Testis (tissue), 5 donors: ENCODE measurements around the gene OPA3. TPM values are rescaled to one million over a fixed set of nuclear protein-coding genes. Genes with fewer than 3 reads are reported as not detected.
"Not testable (repeated sequence)": the region's sequence is repeated elsewhere in the genome, so short reads cannot be mapped to it uniquely, and the experiment has no call there.

Experiments used
- DNase-seq: peaks from one replicate; pipeline ENCODE4 v3.0.0-alpha.2; 2019
- H3K27ac ChIP-seq, 2 donors: fragments of 200-600 bp; sonication (generic); one replicate each; pipeline ENCODE4 v1.5.1; 2019
- H3K27me3 ChIP-seq: fragments of 200-600 bp; sonication (generic); one replicate; pipeline ENCODE4 v1.5.1; 2019
- H3K36me3 ChIP-seq: fragments of 200-600 bp; sonication (generic); one replicate; pipeline ENCODE4 v1.5.1; 2017; ENCODE audit warnings: low read depth; ENCODE audit errors: missing control alignments
- H3K4me1 ChIP-seq: fragments of 200-600 bp; sonication (generic); one replicate; pipeline ENCODE4 v1.5.1; 2019
- H3K4me3 ChIP-seq, 2 donors: fragments of 200-600 bp; sonication (generic); one replicate each; pipeline ENCODE4 v1.5.1; 2017 to 2019
- H3K9me3 ChIP-seq: fragments of 200-600 bp; sonication (generic); one replicate; pipeline ENCODE4 v1.5.1; 2017
- CTCF ChIP-seq, 3 experiments: fragments of 450-650 bp in 2 of 3; fragments of 200-600 bp in 1 of 3; sonication (generic) in 1 of 3; IDR thresholded peaks; one replicate each; pipeline ENCODE4 v1.5.1; 2016 to 2019; ENCODE audit warnings: antibody characterized with exemption in 3 of 3, mild to moderate bottlenecking in 2 of 3, moderate library complexity in 1 of 3
- POLR2A ChIP-seq: fragments of 450-650 bp; IDR thresholded peaks from one replicate; pipeline ENCODE4 v1.6.1; 2017; ENCODE audit warnings: antibody characterized with exemption, mild to moderate bottlenecking, moderate library complexity
- WGBS, 2 donors: methylation state at CpG; one replicate each; pipeline ENCODE4 v1.1.5; 2018; 5-methylcytosine and 5-hydroxymethylcytosine counted together
- intact Hi-C: fragments of 100-400 bp; cut with DNase I; formaldehyde crosslinking; loops from one replicate; pipeline ENCODE4 v1.15.1; 2023; ENCODE audit warnings: low total_unique reads
- long read RNA-seq, 2 donors: transcript quantifications; one replicate each; lab custom pipeline, GENCODE V29; 2026
- polyA plus RNA-seq: library from polyadenylated mRNA; stranded (reverse); fragments of 350-450 nt; fragmentation: Illumina TruSeq; extraction: RNeasy Lipid Tissue Mini Kit (QIAGEN cat#74804); gene quantifications from one replicate; pipeline ENCODE4 v1.2.3, GENCODE V29; 2014; ENCODE audit warnings: low read depth, low replicate concordance; ENCODE audit not compliant: insufficient read depth
- total RNA-seq, 2 donors: library from RNA; depleted of rRNA; stranded (reverse); fragments of >200 nt; gene quantifications; one replicate each; pipeline ENCODE4 v1.2.3, GENCODE V29; 2016

The OPA3 gene
- 10 to 100 TPM; 18.3 to 19.3 TPM for total RNA-seq
- 20.9 TPM for polyA plus RNA-seq
- long read RNA-seq, donor 1, full-length matches to known transcripts = 10 of 10 reads
- long read RNA-seq, donor 1, partial matches to known transcripts = 0 of 10 reads
- long read RNA-seq, donor 1, other reads (novel, unspliced or antisense) = 0 of 10 reads
- long read RNA-seq, donor 2, full-length matches to known transcripts = 11 of 11 reads
- long read RNA-seq, donor 2, partial matches to known transcripts = 0 of 11 reads
- long read RNA-seq, donor 2, other reads (novel, unspliced or antisense) = 0 of 11 reads

- peak; percentile 100 for DNase-seq
Observed at GRCh38 chr19:45584332-45585157, at the start of gene OPA3. Gene OPA3 (minus strand): TSS chr19:45584802. CDS start chr19:45584764, 38 bp downstream.

GRCh38 chr19:45632468-45633196 lies 48.0 kb upstream of the OPA3 start:
- Histone ChIP-seq H3K4me1 (no peaks in the 10 kb centered on the region), H3K9me3 (no peaks in the 10 kb centered on the region), H3K36me3 (no peaks in the 10 kb centered on the region), H3K27ac (no peak overlapping the region), H3K27me3 (no peaks in the 10 kb centered on the region), H3K4me3 (peak overlapping the region in 1 of 2 donors; percentile 23)
- peak; percentile 70 for DNase-seq
- TF ChIP-seq CTCF (IDR thresholded peaks at IDR 0.05) (no peak), POLR2A (no peak)
- intact Hi-C loops = no loop called here
- 42 to 55% methylated on average over 25 to 27 of the region's 27 CpGs for WGBS, 2 donors

More at GRCh38 chr19:45584332-45585157, at the start of gene OPA3:
- 0% methylated on average over 14 to 63 of the region's 63 CpGs for WGBS, 2 donors
- no peaks in the 10 kb centered on the region for H3K9me3 ChIP-seq
- H3K4me1 ChIP-seq = peaks cover 7% of the 10 kb centered on the region
- intact Hi-C loops = loop anchor here (5.0 kb wide), 1 partner anchor 77 kb away; the partner anchor contains the start of gene VASP
- peak within 1 kb of the TSS; percentile 97 to 98 for H3K27ac ChIP-seq
- H3K36me3 ChIP-seq = no peaks in the 10 kb centered on the region
- peak in 1 of 3 experiments; percentile 42 for TF ChIP-seq CTCF (IDR thresholded peaks at IDR 0.05)
- TF ChIP-seq POLR2A = peak; percentile 59
- H3K27me3 ChIP-seq = no peaks in the 10 kb centered on the region
- H3K4me3 ChIP-seq = peak within 1 kb of the TSS; percentile 77 to 78

- TF ChIP-seq CTCF (IDR thresholded peaks at IDR 0.05) (no peak), POLR2A (no peak)
- Histone ChIP-seq H3K36me3 (no peaks in the 10 kb centered on the region), H3K9me3 (no peaks in the 10 kb centered on the region), H3K4me3 (no peak overlapping the region), H3K27ac (no peak overlapping the region), H3K4me1 (no peaks in the 10 kb centered on the region), H3K27me3 (no peaks in the 10 kb centered on the region)
- intact Hi-C loops = no loop called here
- WGBS, 2 donors = 97% methylated on average over 2 of the region's 2 CpGs
- no peak for DNase-seq
Observed at GRCh38 chr19:45630463-45630862, 45.9 kb upstream of the OPA3 start.

GRCh38 chr19:45629704-45630103 lies 45.1 kb upstream of the OPA3 start:
- H3K4me3 ChIP-seq = no peak overlapping the region
- intact Hi-C loops = no loop called here
- H3K36me3 ChIP-seq = no peaks in the 10 kb centered on the region
- no peaks in the 10 kb centered on the region for H3K4me1 ChIP-seq
- no peaks in the 10 kb centered on the region for H3K27me3 ChIP-seq
- H3K27ac ChIP-seq = no peak overlapping the region
- TF ChIP-seq POLR2A (no peak), CTCF (IDR thresholded peaks at IDR 0.05) (no peak)
- no peaks in the 10 kb centered on the region for H3K9me3 ChIP-seq
- DNase-seq = no peak
- WGBS, 2 donors = 77 to 83% methylated on average over 3 to 4 of the region's 4 CpGs

- H3K4me3 ChIP-seq, DNase-seq, H3K4me1 ChIP-seq, H3K27me3 ChIP-seq, H3K27ac ChIP-seq, H3K9me3 ChIP-seq, intact Hi-C loops, H3K36me3 ChIP-seq: not testable (repeated sequence)
- 88 to 98% methylated on average over 7 of the region's 7 CpGs for WGBS, 2 donors
Observed at GRCh38 chr19:45628219-45628618, 43.6 kb upstream of the OPA3 start.
